Stimulated activated naive CD8-positive, alpha-beta T cell treated with anti-CD3 and anti-CD28 coated beads, Interleukin-15, Interleukin-2, amounts not matched to agents 100 ng/mL and 50 ng/mL, for 24 hours (primary cell): ENCODE data around the gene GOPC.
"Not testable (repeated sequence)": the region's sequence is repeated elsewhere in the genome, so short reads cannot be mapped to it uniquely, and the experiment has no call there.

Source experiments
- H3K27ac Mint-ChIP-seq: one replicate; pipeline ENCODE4 v1.8.0; 2021; ENCODE audit warnings: mild to moderate bottlenecking, mixed read lengths
- H3K27me3 Mint-ChIP-seq: one replicate; pipeline ENCODE4 v1.8.0; 2021; ENCODE audit warnings: mixed read lengths
- H3K36me3 Mint-ChIP-seq: one replicate; pipeline ENCODE4 v1.8.0; 2021; ENCODE audit warnings: low read depth, mixed read lengths
- H3K4me1 Mint-ChIP-seq: one replicate; pipeline ENCODE4 v1.8.0; 2021; ENCODE audit warnings: low read depth, mixed read lengths
- H3K4me3 Mint-ChIP-seq: one replicate; pipeline ENCODE4 v1.8.0; 2021; ENCODE audit warnings: mild to moderate bottlenecking, mixed read lengths
- H3K9me3 Mint-ChIP-seq: one replicate; pipeline ENCODE4 v1.8.0; 2021; ENCODE audit warnings: mixed read lengths

Gene GOPC

GRCh38 chr6:117602151-117602898, at the start of gene GOPC:
Gene GOPC (minus strand): TSS chr6:117602511. CDS start chr6:117602288, 223 bp downstream.
- Mint-ChIP-seq H3K36me3 (peaks cover 20% of the 10 kb centered on the region), H3K27me3 (peaks cover 3% of the 10 kb centered on the region), H3K4me1 (peaks cover 46% of the 10 kb centered on the region), H3K4me3 (peak within 1 kb of the TSS; percentile 98), H3K27ac (peak within 1 kb of the TSS; percentile 99), H3K9me3 (peaks cover 4% of the 10 kb centered on the region)

GRCh38 chr6:117651984-117652383, 49.7 kb upstream of the GOPC start:
- not testable (repeated sequence) for H3K4me3 Mint-ChIP-seq, H3K27ac Mint-ChIP-seq, H3K9me3 Mint-ChIP-seq, H3K27me3 Mint-ChIP-seq, H3K4me1 Mint-ChIP-seq
- peaks cover 11% of the 10 kb centered on the region for H3K36me3 Mint-ChIP-seq

- Mint-ChIP-seq H3K36me3 (peaks cover 13% of the 10 kb centered on the region), H3K9me3 (no peaks in the 10 kb centered on the region), H3K27me3 (peaks cover 3% of the 10 kb centered on the region), H3K27ac (no peak overlapping the region), H3K4me1 (no peaks in the 10 kb centered on the region), H3K4me3 (no peak overlapping the region)
Measured at GRCh38 chr6:117642976-117643375, 40.7 kb upstream of the GOPC start.

GRCh38 chr6:117637770-117638169, 35.5 kb upstream of the GOPC start:
- Mint-ChIP-seq H3K27ac (no peak overlapping the region), H3K36me3 (peaks cover 8% of the 10 kb centered on the region)

GRCh38 chr6:117629119-117629660, 26.9 kb upstream of the GOPC start:
- Mint-ChIP-seq H3K4me3 (no peak overlapping the region), H3K9me3 (peaks cover 10% of the 10 kb centered on the region), H3K27me3 (peaks cover 23% of the 10 kb centered on the region), H3K4me1 (no peaks in the 10 kb centered on the region), H3K36me3 (peaks cover 18% of the 10 kb centered on the region), H3K27ac (no peak overlapping the region)

More at GRCh38 chr6:117637770-117638169, 35.5 kb upstream of the GOPC start:
- H3K27me3 Mint-ChIP-seq = peaks cover 13% of the 10 kb centered on the region
- no peaks in the 10 kb centered on the region for H3K9me3 Mint-ChIP-seq
- H3K4me1 Mint-ChIP-seq = no peaks in the 10 kb centered on the region
- H3K4me3 Mint-ChIP-seq = no peak overlapping the region

GRCh38 chr6:117627533-117627932, 25.2 kb upstream of the GOPC start:
- Mint-ChIP-seq H3K36me3 (peaks cover 21% of the 10 kb centered on the region), H3K27me3 (peaks cover 22% of the 10 kb centered on the region), H3K4me3 (no peak overlapping the region), H3K9me3 (peaks cover 13% of the 10 kb centered on the region), H3K27ac (no peak overlapping the region), H3K4me1 (no peaks in the 10 kb centered on the region)

GRCh38 chr6:117624869-117625481, 22.7 kb upstream of the GOPC start:
- Mint-ChIP-seq H3K4me3 (no peak overlapping the region), H3K36me3 (peaks cover 21% of the 10 kb centered on the region), H3K9me3 (peaks cover 13% of the 10 kb centered on the region), H3K27me3 (peaks cover 16% of the 10 kb centered on the region), H3K27ac (no peak overlapping the region), H3K4me1 (no peaks in the 10 kb centered on the region)

GRCh38 chr6:117619178-117619577, 16.9 kb upstream of the GOPC start:
- H3K4me3 Mint-ChIP-seq = no peak overlapping the region
- peaks cover 9% of the 10 kb centered on the region for H3K27me3 Mint-ChIP-seq
- H3K36me3 Mint-ChIP-seq = peaks cover 3% of the 10 kb centered on the region
- H3K9me3 Mint-ChIP-seq = peaks cover 7% of the 10 kb centered on the region
- no peak overlapping the region for H3K27ac Mint-ChIP-seq
- peaks cover 33% of the 10 kb centered on the region for H3K4me1 Mint-ChIP-seq

- Mint-ChIP-seq H3K4me3 (no peak overlapping the region), H3K9me3 (peaks cover 4% of the 10 kb centered on the region), H3K36me3 (no peaks in the 10 kb centered on the region), H3K27me3 (peaks cover 4% of the 10 kb centered on the region), H3K27ac (peak overlapping the region; percentile 57), H3K4me1 (peaks cover 43% of the 10 kb centered on the region)
Measured at GRCh38 chr6:117617210-117618035, 15.1 kb upstream of the GOPC start.

GRCh38 chr6:117616391-117617209, 14.3 kb upstream of the GOPC start:
- Mint-ChIP-seq H3K27ac (peak overlapping the region; percentile 40), H3K27me3 (peaks cover 10% of the 10 kb centered on the region), H3K4me3 (no peak overlapping the region), H3K36me3 (no peaks in the 10 kb centered on the region), H3K9me3 (peaks cover 4% of the 10 kb centered on the region), H3K4me1 (peaks cover 43% of the 10 kb centered on the region)

GRCh38 chr6:117615750-117616390, 13.6 kb upstream of the GOPC start:
- peaks cover 4% of the 10 kb centered on the region for H3K9me3 Mint-ChIP-seq
- peaks cover 43% of the 10 kb centered on the region for H3K4me1 Mint-ChIP-seq
- H3K27ac Mint-ChIP-seq = peak overlapping the region; percentile 40
- H3K4me3 Mint-ChIP-seq = no peak overlapping the region
- H3K27me3 Mint-ChIP-seq = peaks cover 10% of the 10 kb centered on the region
- H3K36me3 Mint-ChIP-seq = no peaks in the 10 kb centered on the region

- no peak overlapping the region for H3K4me3 Mint-ChIP-seq
- no peak overlapping the region for H3K27ac Mint-ChIP-seq
- H3K4me1 Mint-ChIP-seq = peaks cover 41% of the 10 kb centered on the region
- no peaks in the 10 kb centered on the region for H3K36me3 Mint-ChIP-seq
- peaks cover 4% of the 10 kb centered on the region for H3K9me3 Mint-ChIP-seq
- peaks cover 10% of the 10 kb centered on the region for H3K27me3 Mint-ChIP-seq
Measured at GRCh38 chr6:117613920-117614560, 11.7 kb upstream of the GOPC start.

- Mint-ChIP-seq H3K4me1 (peaks cover 11% of the 10 kb centered on the region), H3K4me3 (no peak overlapping the region), H3K27me3 (peaks cover 19% of the 10 kb centered on the region), H3K27ac (no peak overlapping the region), H3K9me3 (no peaks in the 10 kb centered on the region), H3K36me3 (no peaks in the 10 kb centered on the region)
Measured at GRCh38 chr6:117607511-117607910, 5.2 kb upstream of the GOPC start.
